Left colon (tissue), 2 donors: ENCODE data around the gene CPM. TPM values are rescaled to one million over a fixed set of nuclear protein-coding genes. Genes with fewer than 3 reads are reported as not detected.
A peak's percentile ranks its signal among the peaks of the same experiment; 100 is the strongest.

Experiments used
- ATAC-seq: fragments of 200-7000 bp; cut with Tn5 transposase; one replicate; pipeline ENCODE4 v1.9.1; 2020; ENCODE audit warnings: mild to moderate bottlenecking, moderate library complexity
- DNase-seq, 2 donors: peaks; one replicate each; pipeline ENCODE4 v3.0.0-alpha.2; 2020
- intact Hi-C, 2 donors: fragments of 100-400 bp; cut with DNase I in 1 of 2; cut with micrococcal nuclease in 1 of 2; formaldehyde crosslinking; loops; one replicate each; pipeline versions ENCODE4 v1.11.2 to v1.14.0; 2022; cut with DNase I, micrococcal nuclease
- total RNA-seq, 2 donors: library from RNA; stranded (reverse); fragmentation: NEBNext Ultra II Directional; extraction: Animal tissue kit (Norgen Biotek cat#: 25700); gene quantifications; one replicate each; pipeline ENCODE4 v1.2.1, GENCODE V29; 2021
- donor health status: DM: no; HTN: no; CAD: no.
- donor health status: DM: yes; HTN: yes; CAD: no.

The CPM gene
- total RNA-seq, 2 donors from 2014 or later, result 98.0 to 109 TPM

- no peak for DNase-seq
- intact Hi-C loops, result no loop called here
- ATAC-seq, result peak; percentile 5
These were observed 26.3 kb upstream of the CPM start for GRCh38 chr12:68959143-68959858.

DNA sequence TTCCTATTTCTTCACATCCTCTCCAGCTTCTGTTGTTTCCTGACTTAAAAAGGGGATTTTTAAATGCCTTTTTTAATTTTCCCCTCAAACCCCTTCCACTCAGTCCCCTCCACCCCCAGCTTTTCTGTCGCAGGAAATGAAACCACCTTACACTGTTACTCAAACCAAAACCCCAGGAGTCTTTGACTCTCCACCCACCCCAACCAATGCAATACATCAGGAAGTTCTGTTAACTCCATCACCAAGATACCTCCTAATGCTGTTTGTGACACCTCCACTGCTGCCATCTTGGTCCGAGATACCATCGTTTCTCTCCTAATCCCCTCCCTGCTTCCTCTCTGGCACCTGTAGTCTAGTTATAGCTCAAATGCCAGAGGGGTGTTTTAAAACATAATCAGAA lies 25.4 kb upstream of the CPM start:
- DNase-seq, result no peak
- intact Hi-C loops, result no loop called here
- no peak for ATAC-seq

DNA sequence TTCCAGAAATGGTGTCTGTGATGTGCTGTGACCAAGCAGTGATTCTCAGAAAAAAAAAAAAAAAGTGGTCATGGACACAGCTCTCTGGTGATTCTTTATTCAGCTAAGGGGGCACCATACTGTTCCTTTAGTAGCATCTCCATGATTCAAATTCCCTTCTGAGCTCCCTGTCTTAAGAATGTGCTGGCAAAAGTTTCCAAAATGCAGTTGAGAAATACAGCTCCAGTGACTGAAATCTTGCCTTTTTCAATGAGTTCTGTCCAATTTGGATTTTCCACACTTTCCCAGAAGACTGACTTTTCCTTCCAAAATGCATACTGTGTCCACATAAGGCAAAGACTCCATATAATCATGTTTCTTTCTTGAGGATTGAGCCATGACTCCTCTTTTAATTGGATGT lies 24.3 kb upstream of the CPM start:
- intact Hi-C loops, result no loop called here
- no peak for DNase-seq
- no peak for ATAC-seq

GRCh38 chr12:68956466-68956865 lies 23.5 kb upstream of the CPM start:
- intact Hi-C loops, result no loop called here
- ATAC-seq, result peak; percentile 45
- no peak for DNase-seq

DNA sequence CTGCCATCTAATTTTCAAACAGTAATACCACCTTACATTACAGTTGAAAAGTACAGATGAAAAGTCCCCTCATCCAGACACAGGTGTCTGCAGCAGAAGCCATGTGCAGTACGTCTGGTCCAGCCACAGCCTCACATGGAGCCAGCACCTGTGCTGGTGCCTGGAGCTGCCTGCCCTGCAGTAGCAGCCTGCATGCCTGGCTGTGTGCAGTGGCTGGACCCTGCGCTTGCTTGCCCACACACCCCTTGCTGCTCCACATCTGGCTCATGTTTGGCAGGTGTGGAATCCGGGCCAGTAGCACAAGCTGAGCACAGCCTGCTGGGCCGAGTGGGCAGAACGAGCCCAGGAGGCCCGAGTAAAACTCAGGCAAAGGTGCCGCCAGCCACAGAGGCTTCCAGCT lies 21.8 kb upstream of the CPM start:
- intact Hi-C loops, result no loop called here
- no peak for DNase-seq
- ATAC-seq, result no peak

- peak; percentile 83 for ATAC-seq
- intact Hi-C loops, result no loop called here
- DNase-seq, result peak; percentile 27 to 68
These were observed 20.6 kb upstream of the CPM start for GRCh38 chr12:68953536-68953935.

DNA sequence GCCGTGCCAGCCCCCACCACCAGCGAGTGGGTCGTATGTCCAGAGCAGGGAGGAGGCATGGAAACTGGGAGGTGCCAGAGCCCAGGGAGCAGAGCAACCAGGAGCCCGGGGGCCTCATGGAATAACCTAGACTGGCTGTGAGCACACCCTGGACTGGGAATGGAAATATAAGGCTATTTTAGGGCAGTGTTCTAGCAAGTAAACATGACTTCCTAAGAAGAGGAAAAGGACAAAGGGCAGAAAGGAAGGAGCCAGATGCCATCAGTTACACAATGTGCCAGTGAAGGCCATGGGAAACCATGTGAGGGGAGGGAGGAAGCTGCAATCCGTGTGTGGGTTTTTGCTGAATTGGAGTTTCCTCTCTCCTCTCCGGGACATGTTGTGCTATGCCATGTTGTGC lies 18.7 kb upstream of the CPM start:
- DNase-seq, result peak; percentile 39 to 67
- ATAC-seq, result peak; percentile 75
- intact Hi-C loops, result no loop called here

GRCh38 chr12:68950511-68950910 lies 17.5 kb upstream of the CPM start:
- intact Hi-C loops, result no loop called here
- ATAC-seq (no peak), DNase-seq (no peak)

GRCh38 chr12:68945255-68945654 lies 12.3 kb upstream of the CPM start:
- ATAC-seq (no peak), DNase-seq (no peak)
- intact Hi-C loops, result no loop called here

DNA sequence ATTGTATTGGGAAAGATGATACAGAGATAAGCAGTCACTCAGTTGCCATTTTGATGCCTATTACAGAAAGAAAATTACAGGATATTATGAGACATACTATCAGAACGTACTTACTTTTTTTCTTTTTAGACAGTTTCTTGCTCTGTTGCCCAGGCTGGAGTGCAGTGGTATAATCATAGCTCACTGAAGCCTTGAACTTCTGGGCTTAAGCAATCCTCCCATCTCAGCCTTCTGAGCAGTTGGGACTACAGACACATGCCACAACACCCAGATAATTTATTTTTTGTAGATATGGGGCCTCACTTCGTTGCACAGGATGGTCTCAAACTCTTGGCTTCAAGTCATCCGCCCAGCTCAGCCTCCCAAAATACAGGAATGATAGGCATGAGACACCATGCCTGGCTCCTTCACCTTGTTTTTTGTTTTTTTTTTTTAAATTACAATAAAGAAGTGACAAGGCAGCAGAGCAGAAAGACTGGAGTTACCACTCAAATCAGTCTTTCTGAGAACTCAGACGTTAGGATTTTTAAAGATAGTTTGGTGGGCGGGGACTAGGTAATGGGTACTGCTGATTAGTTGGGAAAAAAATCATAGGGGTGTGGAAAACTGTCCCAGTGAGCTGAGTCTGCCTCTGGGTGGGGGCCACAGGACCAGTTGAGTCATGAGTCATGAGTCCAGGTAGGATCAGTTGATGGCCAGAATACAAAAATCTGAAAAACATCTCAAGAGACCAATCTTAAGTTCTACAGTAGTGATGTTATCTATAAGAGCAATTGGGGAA lies 11.5 kb upstream of the CPM start:
- ATAC-seq (no peak), DNase-seq (no peak)
- intact Hi-C loops, result no loop called here

GRCh38 chr12:68943848-68944247 lies 10.9 kb upstream of the CPM start:
- intact Hi-C loops, result no loop called here
- ATAC-seq (no peak), DNase-seq (no peak)

- ATAC-seq (no peak), DNase-seq (no peak)
- intact Hi-C loops, result no loop called here
These were observed 7.8 kb upstream of the CPM start for GRCh38 chr12:68940731-68941130.

GRCh38 chr12:68939505-68939904 lies 6.5 kb upstream of the CPM start:
- intact Hi-C loops, result no loop called here
- ATAC-seq, result peak; percentile 54
- no peak for DNase-seq

DNA sequence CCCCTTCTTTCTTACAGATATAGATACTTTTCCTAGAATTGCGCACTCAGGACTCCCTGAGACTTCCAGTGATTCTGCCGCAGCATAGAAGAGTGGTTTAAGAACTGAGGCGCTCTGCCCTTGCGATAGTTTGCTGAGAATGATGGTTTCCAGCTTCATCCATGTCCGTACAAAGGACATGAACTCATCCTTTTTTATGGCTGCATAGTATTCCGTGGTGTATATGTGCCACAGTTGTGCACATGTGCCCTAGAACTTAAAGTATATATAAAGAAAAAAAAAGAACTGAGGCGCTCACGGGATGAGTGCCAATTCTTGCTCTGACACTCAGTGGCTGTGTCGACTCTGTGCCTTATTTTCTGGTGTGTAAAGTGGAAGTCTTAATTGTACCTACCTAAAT lies 1.4 kb upstream of the CPM start:
- no peak for DNase-seq
- intact Hi-C loops, result no loop called here
- ATAC-seq, result no peak

GRCh38 chr12:68932128-68932960 lies 627 bp downstream of the CPM start:
- no peak for DNase-seq
- intact Hi-C loops, result no loop called here
- peak; percentile 67 for ATAC-seq

DNA sequence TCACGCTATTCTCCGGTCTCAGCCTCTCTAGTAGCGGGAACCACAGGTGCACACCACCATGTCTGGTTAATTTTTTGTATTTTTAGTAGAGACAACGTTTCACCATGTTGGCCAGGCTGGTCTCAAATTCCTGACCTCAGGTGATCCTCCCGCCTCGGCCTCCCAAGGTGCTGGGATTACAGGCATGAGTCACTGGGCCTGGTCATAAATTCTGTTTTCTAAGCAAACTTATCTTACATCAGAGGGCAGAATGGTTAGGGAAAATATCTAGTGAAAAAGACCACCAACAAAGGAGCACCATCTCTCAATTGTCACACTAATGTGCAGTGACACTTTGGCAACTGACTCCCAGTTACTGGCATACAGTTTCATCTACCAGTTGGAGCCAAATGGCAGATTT lies 2.8 kb downstream of the CPM start:
- ATAC-seq (no peak), DNase-seq (no peak)
- intact Hi-C loops, result no loop called here

- ATAC-seq, result no peak
- DNase-seq, result no peak
- intact Hi-C loops, result no loop called here
These were observed 8.4 kb downstream of the CPM start for GRCh38 chr12:68924546-68924945.

DNA sequence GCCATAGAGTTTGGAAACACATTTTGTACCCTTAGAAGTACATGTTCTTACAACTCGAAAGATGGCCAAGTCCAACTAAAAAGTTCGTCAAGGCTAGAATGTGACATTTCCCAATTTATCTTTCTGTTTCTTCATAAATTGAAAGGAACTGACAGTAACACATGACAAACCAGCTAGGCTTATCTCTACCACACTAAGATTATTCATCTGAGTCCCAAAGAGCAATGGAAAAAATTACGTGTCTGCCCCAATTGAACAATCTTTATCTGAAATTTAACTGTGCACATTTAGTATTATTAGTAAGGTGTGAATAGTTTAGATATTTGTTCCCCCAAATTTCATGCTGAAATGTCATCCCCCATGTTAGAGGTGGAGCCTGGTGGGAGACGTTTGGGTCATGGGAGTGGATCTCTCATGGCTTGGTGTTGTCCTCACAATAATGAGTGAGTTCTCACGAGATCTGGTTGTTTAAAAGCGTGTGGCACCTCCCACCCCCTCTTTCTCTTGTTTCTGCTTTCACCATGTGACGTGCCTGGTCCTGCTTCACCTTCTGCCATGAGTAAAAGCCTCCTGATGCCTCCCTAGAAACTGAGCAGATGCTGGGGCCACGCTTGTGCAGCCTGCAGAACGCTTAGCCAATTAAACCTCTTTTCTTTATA lies 13.3 kb downstream of the CPM start:
- DNase-seq (no peak), ATAC-seq (no peak)
- intact Hi-C loops, result no loop called here

DNA sequence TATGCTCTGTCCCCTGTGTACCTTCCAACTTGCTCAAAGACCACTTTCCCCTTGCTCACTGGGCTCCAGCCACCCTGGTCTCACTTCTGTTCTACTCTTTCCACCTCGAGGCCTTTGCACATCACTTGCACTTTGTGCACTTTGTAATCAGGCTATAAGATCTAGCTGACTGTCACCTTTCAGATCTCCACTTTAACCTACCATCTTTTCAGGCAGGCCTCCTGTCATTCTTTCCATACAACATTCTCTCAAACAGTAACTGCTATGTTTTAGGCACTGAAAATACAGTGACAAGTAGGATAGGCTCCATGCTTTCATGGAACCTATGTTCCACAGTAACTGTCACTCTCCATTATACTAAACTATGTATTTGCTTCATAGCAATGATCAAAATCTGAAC lies 14.0 kb downstream of the CPM start:
- intact Hi-C loops, result no loop called here
- ATAC-seq (no peak), DNase-seq (no peak)
